Fibroblast of lung (primary cell): ENCODE results near the gene SLC24A3.

Source experiments
- CTCF ChIP-seq, 2 donors: IDR thresholded peaks in 1 of 2; conservative IDR thresholded peaks in 1 of 2; 1 replicate in 1 of 2; 2 replicates in 1 of 2; pipeline ENCODE4 v1.5.1; 2011 to 2012; ENCODE audit warnings: low read length in 2 of 2, control low read depth in 1 of 2, inconsistent platforms in 1 of 2, low read depth in 1 of 2, mild to moderate bottlenecking in 1 of 2
- EZH2 ChIP-seq: IDR thresholded peaks from 2 replicates; pipeline ENCODE4 v1.5.1; 2012; ENCODE audit warnings: low read length, control low read depth, mild to moderate bottlenecking; ENCODE audit errors: missing control alignments

- TF ChIP-seq CTCF (conservative IDR thresholded peaks at IDR 0.05 in 1 of 2, IDR thresholded peaks at IDR 0.05 in 1 of 2; ENCODE audit: low read depth in 1 of 2, low read length in 2 of 2) (no peak), EZH2 (no peak)
These were observed 317.6 kb downstream of the SLC24A3 start for GRCh38 chr20:19530006-19530405.
